Naive thymus-derived CD4-positive, alpha-beta T cell (primary cell): ENCODE measurements around the gene TPMT. TPM values are rescaled to one million over a fixed set of nuclear protein-coding genes. Genes with fewer than 3 reads are reported as not detected.

Experiments used
- ATAC-seq: fragments of 150-1000 bp; cut with Tn5 transposase; 2 replicates; pipeline ENCODE4 v1.10.0; 2021; ENCODE audit warnings: mild to moderate bottlenecking, moderate library complexity
- CTCF ChIA-PET: fragments of 350-600 bp; sonication (Branson Sonifier 250); formaldehyde crosslinking; loops from one replicate; lab custom pipeline; 2021; ENCODE audit warnings: antibody characterized with exemption; lab: Charles Lee
- POLR2A ChIA-PET: fragments of 350-600 bp; sonication (Branson Sonifier 250); formaldehyde crosslinking; loops from one replicate; lab custom pipeline; 2021; ENCODE audit warnings: antibody characterized with exemption, inconsistent platforms; lab: Charles Lee
- DNase-seq, 9 donors: peaks; one replicate each; pipeline versions ENCODE4 v3.0.0 to v3.0.0-alpha.2; 2020 to 2022; ENCODE audit warnings: mixed read lengths in 1 of 9
- H3K27ac ChIP-seq: one replicate; pipeline ENCODE4 v1.7.0; 2013; ENCODE audit warnings: mild to moderate bottlenecking, low read depth, low read length, moderate library complexity
- H3K27me3 ChIP-seq, 2 donors: one replicate each; pipeline ENCODE4 v1.7.0; 2013; ENCODE audit warnings: low read length in 2 of 2, mild to moderate bottlenecking in 2 of 2, moderate library complexity in 2 of 2; ENCODE audit not compliant: control insufficient read depth in 2 of 2, insufficient read depth in 2 of 2
- H3K36me3 ChIP-seq, 3 experiments: 1 replicate in 2 of 3; 2 replicates in 1 of 3; pipeline ENCODE4 v1.7.0; 2013; ENCODE audit warnings: low read length in 3 of 3, mild to moderate bottlenecking in 3 of 3, moderate library complexity in 1 of 3; ENCODE audit not compliant: insufficient read depth in 3 of 3, control insufficient read depth in 2 of 3
- H3K4me1 ChIP-seq, 2 donors: one replicate each; pipeline ENCODE4 v1.7.0; 2013; ENCODE audit warnings: low read length in 2 of 2, mild to moderate bottlenecking in 2 of 2, moderate library complexity in 1 of 2; ENCODE audit not compliant: control insufficient read depth in 2 of 2, insufficient read depth in 2 of 2
- H3K4me3 ChIP-seq: 2 replicates; pipeline ENCODE4 v1.7.0; 2013; ENCODE audit warnings: mild to moderate bottlenecking, low read length
- H3K9me3 ChIP-seq, 3 experiments: 1 replicate in 2 of 3; 2 replicates in 1 of 3; pipeline ENCODE4 v1.7.0; 2013; ENCODE audit warnings: low read length in 3 of 3; ENCODE audit not compliant: control insufficient read depth in 2 of 3
- H3K27ac Mint-ChIP-seq, 9 donors: one replicate each; pipeline ENCODE4 v1.8.0; 2020 to 2022; ENCODE audit warnings: mixed read lengths in 9 of 9, mild to moderate bottlenecking in 8 of 9, moderate library complexity in 5 of 9, inconsistent platforms in 2 of 9
- H3K27me3 Mint-ChIP-seq, 5 donors: one replicate each; pipeline ENCODE4 v1.8.0; 2021 to 2022; ENCODE audit warnings: mixed read lengths in 5 of 5, mild to moderate bottlenecking in 1 of 5
- H3K36me3 Mint-ChIP-seq, 5 donors: one replicate each; pipeline ENCODE4 v1.8.0; 2020 to 2022; ENCODE audit warnings: mixed read lengths in 5 of 5, mild to moderate bottlenecking in 3 of 5, inconsistent platforms in 1 of 5
- H3K4me1 Mint-ChIP-seq, 7 donors: one replicate each; pipeline ENCODE4 v1.8.0; 2020 to 2022; ENCODE audit warnings: mixed read lengths in 7 of 7, mild to moderate bottlenecking in 3 of 7, inconsistent platforms in 1 of 7
- H3K4me3 Mint-ChIP-seq, 10 donors: one replicate each; pipeline ENCODE4 v1.8.0; 2020 to 2022; ENCODE audit warnings: mild to moderate bottlenecking in 10 of 10, mixed read lengths in 10 of 10, moderate library complexity in 6 of 10, inconsistent platforms in 2 of 10
- H3K9me3 Mint-ChIP-seq, 11 donors: one replicate each; pipeline ENCODE4 v1.8.0; 2020 to 2022; ENCODE audit warnings: mixed read lengths in 11 of 11, mild to moderate bottlenecking in 4 of 11, inconsistent platforms in 1 of 11, moderate library complexity in 1 of 11
- intact Hi-C, 2 donors: fragments of 100-400 bp; cut with micrococcal nuclease; formaldehyde crosslinking; loops; one replicate each; pipeline ENCODE4 v1.15.1; 2023
- polyA plus RNA-seq, 2 donors: library from polyadenylated mRNA; unstranded; fragments of 300-500 nt; fragmentation: Illumina TruSeq; gene quantifications; one replicate each; pipeline ENCODE4 v1.2.3, GENCODE V29; 2021
- total RNA-seq, 6 experiments: library from RNA in 5 of 6; stranded (reverse) in 5 of 6; gene quantifications; 1 replicate in 5 of 6; 2 replicates in 1 of 6; pipeline ENCODE4 v1.2.3 and lab custom pipeline; 2021 to 2026

Gene TPMT
- total and polyA plus RNA-seq, 7 experiments from 2014 or later, result 2.9 to 13.1 (median 6.0) TPM

- no peaks in the 10 kb centered on the region for H3K9me3 Mint-ChIP-seq
- no peaks in the 10 kb centered on the region for H3K9me3 ChIP-seq
- no peaks in the 10 kb centered on the region for H3K27me3 Mint-ChIP-seq
- H3K36me3 ChIP-seq, result peaks cover 0 to 51% (median 8%) of the 10 kb centered on the region in 3 experiments
- ATAC-seq (no peak), DNase-seq (no peak)
- ChIA-PET POLR2A (interaction anchor here (0.6 kb wide), 1 partner anchor 438 kb away, joined by 9 read pairs; no protein-coding TSS in a partner anchor), CTCF (interaction anchor here (0.7 kb wide), 1 partner anchor 1371 kb away, joined by 3 read pairs; no protein-coding TSS in a partner anchor)
- intact Hi-C loops, result no loop called here
- H3K27ac Mint-ChIP-seq, result no peak overlapping the region
- peaks cover 8 to 55% (median 36%) of the 10 kb centered on the region in 5 donors for H3K36me3 Mint-ChIP-seq
- H3K4me3 ChIP-seq, result no peak overlapping the region
- no peaks in the 10 kb centered on the region for H3K4me1 ChIP-seq
- peaks cover 0 to 1% (median 0%) of the 10 kb centered on the region in 7 donors for H3K4me1 Mint-ChIP-seq
- no peak overlapping the region for H3K4me3 Mint-ChIP-seq
- no peak overlapping the region for H3K27ac ChIP-seq
- no peaks in the 10 kb centered on the region for H3K27me3 ChIP-seq
Measured at GRCh38 chr6:18141805-18142590, 12.9 kb downstream of the TPMT start.

- intact Hi-C loops, result no loop called here
- peaks cover 8 to 64% (median 44%) of the 10 kb centered on the region in 5 donors for H3K36me3 Mint-ChIP-seq
Measured at GRCh38 chr6:18139935-18140621, 14.8 kb downstream of the TPMT start.

DNA sequence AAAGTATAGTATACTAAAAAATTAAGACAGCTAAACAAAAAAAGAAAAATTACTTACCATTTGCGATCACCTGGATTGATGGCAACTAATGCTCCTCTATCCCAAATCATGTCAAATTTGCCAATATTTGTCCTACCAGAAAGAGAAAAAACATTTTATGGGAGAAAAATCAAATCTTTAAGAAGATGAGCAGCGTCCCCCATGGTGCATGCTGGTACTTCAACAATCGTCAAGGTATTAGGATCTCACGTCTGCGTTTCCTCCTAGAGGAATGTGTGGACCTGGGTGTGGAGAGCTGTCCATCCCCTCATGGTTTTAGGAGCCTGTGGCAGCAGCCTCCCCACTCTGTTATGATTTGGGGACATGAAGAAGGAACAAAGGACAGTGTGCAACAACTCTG, 16.0 kb downstream of the TPMT start:
- CTCF ChIA-PET, result no interaction called here
- no peaks in the 10 kb centered on the region for H3K27me3 ChIP-seq
- no peak overlapping the region for H3K4me3 Mint-ChIP-seq
- H3K27ac ChIP-seq, result no peak overlapping the region
- DNase-seq, result no peak
- H3K9me3 Mint-ChIP-seq, result no peaks in the 10 kb centered on the region
- no peak overlapping the region for H3K4me3 ChIP-seq
- H3K36me3 Mint-ChIP-seq, result peaks cover 6 to 69% (median 49%) of the 10 kb centered on the region in 5 donors
- no peak overlapping the region for H3K27ac Mint-ChIP-seq
- H3K36me3 ChIP-seq, result peaks cover 0 to 62% (median 8%) of the 10 kb centered on the region in 3 experiments
- ATAC-seq, result no peak
- peaks cover 0 to 3% of the 10 kb centered on the region in 2 donors for H3K4me1 ChIP-seq
- H3K9me3 ChIP-seq, result no peaks in the 10 kb centered on the region
- POLR2A ChIA-PET, result no interaction called here
- intact Hi-C loops, result no loop called here
- H3K27me3 Mint-ChIP-seq, result no peaks in the 10 kb centered on the region
- peaks cover 1 to 14% (median 6%) of the 10 kb centered on the region in 7 donors for H3K4me1 Mint-ChIP-seq

More at GRCh38 chr6:18139935-18140621, 14.8 kb downstream of the TPMT start:
- H3K27ac Mint-ChIP-seq, result peak overlapping the region in 1 of 9 donors; percentile 67
- Histone ChIP-seq H3K4me3 (no peak overlapping the region), H3K36me3 (peaks cover 0 to 50% (median 8%) of the 10 kb centered on the region in 3 experiments), H3K4me1 (peaks cover 0 to 3% of the 10 kb centered on the region in 2 donors), H3K27ac (no peak overlapping the region), H3K27me3 (no peaks in the 10 kb centered on the region), H3K9me3 (no peaks in the 10 kb centered on the region)
- ChIA-PET CTCF (interaction anchor here (1.2 kb wide), 1 partner anchor 16 kb away, joined by 3 read pairs; no protein-coding TSS in a partner anchor), POLR2A (no interaction called here)
- H3K4me1 Mint-ChIP-seq, result peaks cover 0 to 8% (median 3%) of the 10 kb centered on the region in 7 donors
- no peak overlapping the region for H3K4me3 Mint-ChIP-seq
- DNase-seq (no peak), ATAC-seq (no peak)
- H3K9me3 Mint-ChIP-seq, result no peaks in the 10 kb centered on the region
- no peaks in the 10 kb centered on the region for H3K27me3 Mint-ChIP-seq

DNA sequence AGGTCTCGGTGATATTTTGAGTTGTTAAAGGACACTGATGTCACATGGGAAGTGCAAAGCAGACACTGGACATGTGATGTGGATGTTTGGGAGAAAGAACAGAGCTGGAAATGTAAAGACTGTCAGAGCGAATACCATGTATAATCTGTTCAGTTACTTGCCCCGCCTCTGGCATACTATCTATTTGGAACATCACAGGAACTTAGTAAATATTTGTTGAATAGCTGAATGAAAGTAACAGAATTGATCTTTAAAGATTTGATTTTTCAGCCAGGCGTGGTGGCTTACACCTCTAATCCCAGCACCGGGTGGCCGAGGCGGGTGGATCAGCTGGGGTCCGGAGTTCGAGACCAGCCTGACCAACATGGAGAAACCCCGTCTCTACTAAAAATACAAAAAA, 18.6 kb downstream of the TPMT start:
- no peaks in the 10 kb centered on the region for H3K9me3 ChIP-seq
- ChIA-PET POLR2A (no interaction called here), CTCF (no interaction called here)
- no peaks in the 10 kb centered on the region for H3K27me3 ChIP-seq
- Mint-ChIP-seq H3K4me3 (no peak overlapping the region), H3K9me3 (no peaks in the 10 kb centered on the region), H3K27me3 (no peaks in the 10 kb centered on the region), H3K4me1 (peaks cover 1 to 14% (median 6%) of the 10 kb centered on the region in 7 donors), H3K36me3 (peaks cover 3 to 64% (median 45%) of the 10 kb centered on the region in 5 donors), H3K27ac (peak overlapping the region in 1 of 9 donors; percentile 42)
- DNase-seq (no peak), ATAC-seq (no peak)
- peaks cover 0 to 42% (median 8%) of the 10 kb centered on the region in 3 experiments for H3K36me3 ChIP-seq
- peaks cover 0 to 3% of the 10 kb centered on the region in 2 donors for H3K4me1 ChIP-seq
- no peak overlapping the region for H3K27ac ChIP-seq
- H3K4me3 ChIP-seq, result no peak overlapping the region
- intact Hi-C loops, result no loop called here

- peaks cover 0 to 3% of the 10 kb centered on the region in 2 donors for H3K4me1 ChIP-seq
- H3K36me3 Mint-ChIP-seq, result peaks cover 3 to 60% (median 44%) of the 10 kb centered on the region in 5 donors
- peaks cover 0 to 14% (median 6%) of the 10 kb centered on the region in 7 donors for H3K4me1 Mint-ChIP-seq
- H3K27ac ChIP-seq, result no peak overlapping the region
- ChIA-PET POLR2A (no interaction called here), CTCF (no interaction called here)
- H3K36me3 ChIP-seq, result peaks cover 0 to 32% (median 7%) of the 10 kb centered on the region in 3 experiments
- no peak for DNase-seq
- no peak overlapping the region for H3K4me3 ChIP-seq
- H3K9me3 ChIP-seq, result no peaks in the 10 kb centered on the region
- H3K9me3 Mint-ChIP-seq, result no peaks in the 10 kb centered on the region
- H3K27me3 ChIP-seq, result no peaks in the 10 kb centered on the region
- no peak overlapping the region for H3K27ac Mint-ChIP-seq
- ATAC-seq, result no peak
- no peak overlapping the region for H3K4me3 Mint-ChIP-seq
- H3K27me3 Mint-ChIP-seq, result no peaks in the 10 kb centered on the region
- intact Hi-C loops, result no loop called here
Measured at GRCh38 chr6:18135171-18135570, 19.7 kb downstream of the TPMT start.

- no peak overlapping the region for H3K4me3 Mint-ChIP-seq
- Histone ChIP-seq H3K4me1 (peaks cover 0 to 3% of the 10 kb centered on the region in 2 donors), H3K4me3 (no peak overlapping the region), H3K9me3 (no peaks in the 10 kb centered on the region), H3K27ac (no peak overlapping the region), H3K27me3 (no peaks in the 10 kb centered on the region), H3K36me3 (peaks cover 0 to 15% (median 0%) of the 10 kb centered on the region in 3 experiments)
- no peak overlapping the region for H3K27ac Mint-ChIP-seq
- H3K9me3 Mint-ChIP-seq, result no peaks in the 10 kb centered on the region
- ChIA-PET POLR2A (no interaction called here), CTCF (no interaction called here)
- no peaks in the 10 kb centered on the region for H3K27me3 Mint-ChIP-seq
- no peak for DNase-seq
- H3K36me3 Mint-ChIP-seq, result peaks cover 0 to 56% (median 32%) of the 10 kb centered on the region in 5 donors
- peaks cover 0 to 14% (median 6%) of the 10 kb centered on the region in 7 donors for H3K4me1 Mint-ChIP-seq
- no peak for ATAC-seq
- intact Hi-C loops, result no loop called here
Measured at GRCh38 chr6:18132346-18132745, 22.5 kb downstream of the TPMT start.
